Suprapubic skin (tissue), 4 donors: ENCODE measurements around the gene WDR4. TPM values are rescaled to one million over a fixed set of nuclear protein-coding genes. Genes with fewer than 3 reads are reported as not detected.
A peak's percentile ranks its signal among the peaks of the same experiment; 100 is the strongest.

ENCODE experiments used
- DNase-seq, 2 donors: peaks; one replicate each; pipeline ENCODE4 v3.0.0-alpha.2; 2019; ENCODE audit warnings: low spot score in 2 of 2
- H3K27ac ChIP-seq: fragments of 200-600 bp; sonication (generic); one replicate; pipeline ENCODE4 v1.5.1; 2019
- H3K27me3 ChIP-seq: fragments of 200-600 bp; sonication (generic); one replicate; pipeline ENCODE4 v1.5.1; 2019
- H3K36me3 ChIP-seq: fragments of 200-600 bp; sonication (generic); one replicate; pipeline ENCODE4 v1.5.1; 2019
- H3K4me1 ChIP-seq: fragments of 200-600 bp; sonication (generic); one replicate; pipeline ENCODE4 v1.5.1; 2019
- H3K4me3 ChIP-seq: fragments of 200-600 bp; sonication (generic); one replicate; pipeline ENCODE4 v1.5.1; 2019; ENCODE audit warnings: mild to moderate bottlenecking
- H3K9me3 ChIP-seq: fragments of 200-600 bp; sonication (generic); one replicate; pipeline ENCODE4 v1.5.1; 2019
- CTCF ChIP-seq, 2 donors: fragments of 200-600 bp in 1 of 2; fragments of 450-650 bp in 1 of 2; sonication (generic) in 1 of 2; IDR thresholded peaks; one replicate each; pipeline ENCODE4 v1.5.1; 2016 to 2019; ENCODE audit warnings: antibody characterized with exemption in 2 of 2, mild to moderate bottlenecking in 1 of 2, moderate library complexity in 1 of 2
- EP300 ChIP-seq: sonication (generic); formaldehyde crosslinking; IDR thresholded peaks from one replicate; pipeline ENCODE4 v1.6.1; 2017; ENCODE audit warnings: antibody characterized with exemption
- POLR2A ChIP-seq, 2 donors: fragments of 450-650 bp; IDR thresholded peaks; one replicate each; pipeline ENCODE4 v1.6.1; 2017; ENCODE audit warnings: antibody characterized with exemption in 2 of 2, mild to moderate bottlenecking in 2 of 2, moderate library complexity in 2 of 2
- POLR2AphosphoS5 ChIP-seq, 3 donors: sonication (generic); formaldehyde crosslinking; IDR thresholded peaks; one replicate each; pipeline ENCODE4 v1.6.1; 2017; ENCODE audit warnings: antibody characterized with exemption in 3 of 3
- WGBS: methylation state at CpG from one replicate; pipeline ENCODE4 v1.1.5; 2018; 5-methylcytosine and 5-hydroxymethylcytosine counted together
- total RNA-seq, 4 donors: library from RNA; depleted of rRNA; stranded (reverse); fragments of >200 nt; gene quantifications; one replicate each; pipeline ENCODE4 v1.1.0, GENCODE V29; 2016

WDR4 gene
- total RNA-seq, 4 donors from 2014 or later, result 10.1 to 18.7 (median 14.1) TPM

GRCh38 chr21:42906233-42906632, 26.9 kb upstream of the WDR4 start:
- Histone ChIP-seq H3K4me3 (no peak overlapping the region), H3K4me1 (no peaks in the 10 kb centered on the region), H3K27ac (no peak overlapping the region), H3K9me3 (no peaks in the 10 kb centered on the region), H3K36me3 (peaks cover 94% of the 10 kb centered on the region), H3K27me3 (no peaks in the 10 kb centered on the region)
- DNase-seq, result no peak
- 94% methylated on average over 16 of the region's 16 CpGs for whole genome bisulfite sequencing
- TF ChIP-seq POLR2A (IDR thresholded peaks at IDR 0.05) (no peak), CTCF (IDR thresholded peaks at IDR 0.05) (no peak), POLR2AphosphoS5 (IDR thresholded peaks at IDR 0.05) (no peak), EP300 (no peak)

- Histone ChIP-seq H3K4me1 (no peaks in the 10 kb centered on the region), H3K9me3 (no peaks in the 10 kb centered on the region), H3K27me3 (no peaks in the 10 kb centered on the region), H3K36me3 (peaks cover 86% of the 10 kb centered on the region), H3K4me3 (no peak overlapping the region), H3K27ac (no peak overlapping the region)
- no peak for DNase-seq
- 91% methylated on average over 8 of the region's 8 CpGs for WGBS
- TF ChIP-seq EP300, result no peak
- TF ChIP-seq POLR2AphosphoS5 (IDR thresholded peaks at IDR 0.05), result no peak
- no peak for TF ChIP-seq CTCF (IDR thresholded peaks at IDR 0.05)
- TF ChIP-seq POLR2A (IDR thresholded peaks at IDR 0.05), result no peak
Measured at GRCh38 chr21:42905195-42905594, 25.9 kb upstream of the WDR4 start.

- WGBS, result 96% methylated on average over 11 of the region's 11 CpGs
- Histone ChIP-seq H3K4me1 (no peaks in the 10 kb centered on the region), H3K9me3 (no peaks in the 10 kb centered on the region), H3K4me3 (no peak overlapping the region), H3K36me3 (peaks cover 84% of the 10 kb centered on the region), H3K27me3 (no peaks in the 10 kb centered on the region), H3K27ac (no peak overlapping the region)
- no peak for TF ChIP-seq POLR2A (IDR thresholded peaks at IDR 0.05)
- TF ChIP-seq CTCF (IDR thresholded peaks at IDR 0.05), result no peak
- TF ChIP-seq EP300, result no peak
- no peak for TF ChIP-seq POLR2AphosphoS5 (IDR thresholded peaks at IDR 0.05)
- no peak for DNase-seq
Measured at GRCh38 chr21:42903817-42904216, 24.5 kb upstream of the WDR4 start.

GRCh38 chr21:42900446-42900845, 21.1 kb upstream of the WDR4 start:
- DNase-seq, result no peak
- TF ChIP-seq CTCF (IDR thresholded peaks at IDR 0.05) (no peak), EP300 (no peak), POLR2A (IDR thresholded peaks at IDR 0.05) (no peak), POLR2AphosphoS5 (IDR thresholded peaks at IDR 0.05) (no peak)
- H3K27ac ChIP-seq, result no peak overlapping the region
- no peak overlapping the region for H3K4me3 ChIP-seq
- 89% methylated on average over 4 of the region's 4 CpGs for WGBS
- H3K36me3 ChIP-seq, result peaks cover 76% of the 10 kb centered on the region
- no peaks in the 10 kb centered on the region for H3K9me3 ChIP-seq
- H3K27me3 ChIP-seq, result no peaks in the 10 kb centered on the region
- peaks cover 3% of the 10 kb centered on the region for H3K4me1 ChIP-seq

- DNase-seq, result peak; percentile 100
- H3K27me3 ChIP-seq, result no peaks in the 10 kb centered on the region
- under 1% methylated on average over 17 of the region's 87 CpGs for WGBS
Measured at GRCh38 chr21:42892931-42893755, 13.8 kb upstream of the WDR4 start, which contains the start of gene NDUFV3. NDUFV3 (plus strand) TSS chr21:42893309; CDS start chr21:42893334, 25 bp downstream.

More at GRCh38 chr21:42892931-42893755, 13.8 kb upstream of the WDR4 start, which contains the start of gene NDUFV3:
- Histone ChIP-seq H3K4me1 (peaks cover 15% of the 10 kb centered on the region), H3K9me3 (no peaks in the 10 kb centered on the region), H3K36me3 (peaks cover 19% of the 10 kb centered on the region), H3K27ac (peak within 1 kb of the TSS; percentile 97), H3K4me3 (peak within 1 kb of the TSS; percentile 91)
- TF ChIP-seq CTCF (IDR thresholded peaks at IDR 0.05) (no peak), EP300 (no peak), POLR2AphosphoS5 (IDR thresholded peaks at IDR 0.05) (peak; percentile 70 to 88 (median 85)), POLR2A (IDR thresholded peaks at IDR 0.05) (peak; percentile 61 to 88)
